HG03139 (cell line): Measurements from ENCODE around the gene MPHOSPH6.
"Not testable (repeated sequence)": the region's sequence is repeated elsewhere in the genome, so short reads cannot be mapped to it uniquely, and the experiment has no call there.

ENCODE experiments used
- ATAC-seq: cut with Tn5 transposase; IDR thresholded peaks from one replicate; pipeline ENCODE4 v1.9.1; 2021; ENCODE audit not compliant: unreplicated experiment

The MPHOSPH6 gene

GRCh38 chr16:82176204-82176603 is 6.2 kb upstream of the MPHOSPH6 start:
- ATAC-seq, result no peak

GRCh38 chr16:82175627-82176026 is 5.6 kb upstream of the MPHOSPH6 start:
- no peak for ATAC-seq

GRCh38 chr16:82167670-82168069 is 2.4 kb downstream of the MPHOSPH6 start:
- no peak for ATAC-seq

- ATAC-seq, result no peak
Observed at GRCh38 chr16:82160226-82160625, 9.8 kb downstream of the MPHOSPH6 start.

- ATAC-seq, result no peak
Observed at GRCh38 chr16:82157836-82158235, 12.2 kb downstream of the MPHOSPH6 start.

GRCh38 chr16:82157534-82157812 is 12.6 kb downstream of the MPHOSPH6 start:
- ATAC-seq, result no peak

GRCh38 chr16:82156761-82157533 is 13.1 kb downstream of the MPHOSPH6 start:
- ATAC-seq, result no peak

- ATAC-seq, result no peak
Observed at GRCh38 chr16:82152641-82153112, 17.3 kb downstream of the MPHOSPH6 start.

- ATAC-seq, result no peak
Observed at GRCh38 chr16:82152196-82152595, 17.8 kb downstream of the MPHOSPH6 start.

- no peak for ATAC-seq
Observed at GRCh38 chr16:82150549-82150948, 19.5 kb downstream of the MPHOSPH6 start.

GRCh38 chr16:82149536-82149935 is 20.5 kb downstream of the MPHOSPH6 start:
- ATAC-seq, result no peak

- ATAC-seq, result no peak
Observed at GRCh38 chr16:82147546-82147945, 22.5 kb downstream of the MPHOSPH6 start.

- ATAC-seq, result no peak
Observed at GRCh38 chr16:82146957-82147356, 23.1 kb downstream of the MPHOSPH6 start.

- no peak for ATAC-seq
Observed at GRCh38 chr16:82146556-82146955, 23.5 kb downstream of the MPHOSPH6 start.

- not testable (repeated sequence) for ATAC-seq
Observed at GRCh38 chr16:82139286-82139571, 30.8 kb downstream of the MPHOSPH6 start.

GRCh38 chr16:82138478-82139285 is 31.3 kb downstream of the MPHOSPH6 start:
- ATAC-seq, result no peak

- no peak for ATAC-seq
Observed at GRCh38 chr16:82137822-82138167, 32.2 kb downstream of the MPHOSPH6 start.

GRCh38 chr16:82136956-82137821 is 32.8 kb downstream of the MPHOSPH6 start:
- no peak for ATAC-seq

GRCh38 chr16:82135844-82136243 is 34.2 kb downstream of the MPHOSPH6 start:
- no peak for ATAC-seq

GRCh38 chr16:82134846-82135245 is 35.2 kb downstream of the MPHOSPH6 start:
- no peak for ATAC-seq

- no peak for ATAC-seq
Observed at GRCh38 chr16:82133798-82134197, 36.2 kb downstream of the MPHOSPH6 start.

- no peak for ATAC-seq
Observed at GRCh38 chr16:82129881-82130280, 40.1 kb downstream of the MPHOSPH6 start.
